ENCODE data around the gene ACP4.
A peak's percentile ranks its signal among the peaks of the same experiment; 100 is the strongest.

Gene ACP4

DNA sequence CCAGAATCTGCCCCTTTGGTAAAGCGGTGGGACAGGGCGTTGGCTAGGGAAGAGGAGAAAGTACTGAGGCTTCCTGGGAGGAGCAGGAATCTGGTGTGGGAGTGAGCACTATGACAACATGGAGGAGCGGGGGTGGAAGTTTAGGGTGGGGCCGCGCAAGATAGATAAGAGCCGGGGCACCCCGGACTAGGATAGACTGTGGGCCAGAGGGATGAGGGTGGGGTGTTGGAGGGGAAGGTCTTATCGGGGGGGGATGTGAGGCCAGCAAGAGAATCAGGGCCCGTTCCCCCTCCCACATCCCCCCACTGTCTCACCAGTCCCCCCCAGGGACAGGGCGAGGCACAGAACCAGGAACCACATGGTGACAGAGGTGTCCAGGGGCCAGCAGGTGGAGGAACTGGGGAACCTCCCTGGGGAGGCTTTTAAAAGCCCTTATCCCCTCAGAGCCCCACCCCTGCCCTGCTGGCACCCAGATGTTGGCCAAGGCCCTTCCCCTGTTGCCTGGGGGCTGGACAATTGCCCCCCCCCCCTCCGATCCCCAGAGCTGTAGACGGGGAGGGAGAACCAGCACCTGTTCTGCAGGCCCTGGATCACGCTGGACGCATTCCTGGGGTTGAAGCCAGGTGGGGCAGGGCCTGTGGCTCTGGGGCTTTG is 33.3 kb downstream of the ACP4 start, which contains the start of gene KLK1:
TSS of gene KLK1 (minus strand) at position 399 of the 654 bp plus-strand sequence. CDS start at position 360, 39 bp downstream.
- no peak for DNase-seq (ENCODE audit: low read depth)

DNA sequence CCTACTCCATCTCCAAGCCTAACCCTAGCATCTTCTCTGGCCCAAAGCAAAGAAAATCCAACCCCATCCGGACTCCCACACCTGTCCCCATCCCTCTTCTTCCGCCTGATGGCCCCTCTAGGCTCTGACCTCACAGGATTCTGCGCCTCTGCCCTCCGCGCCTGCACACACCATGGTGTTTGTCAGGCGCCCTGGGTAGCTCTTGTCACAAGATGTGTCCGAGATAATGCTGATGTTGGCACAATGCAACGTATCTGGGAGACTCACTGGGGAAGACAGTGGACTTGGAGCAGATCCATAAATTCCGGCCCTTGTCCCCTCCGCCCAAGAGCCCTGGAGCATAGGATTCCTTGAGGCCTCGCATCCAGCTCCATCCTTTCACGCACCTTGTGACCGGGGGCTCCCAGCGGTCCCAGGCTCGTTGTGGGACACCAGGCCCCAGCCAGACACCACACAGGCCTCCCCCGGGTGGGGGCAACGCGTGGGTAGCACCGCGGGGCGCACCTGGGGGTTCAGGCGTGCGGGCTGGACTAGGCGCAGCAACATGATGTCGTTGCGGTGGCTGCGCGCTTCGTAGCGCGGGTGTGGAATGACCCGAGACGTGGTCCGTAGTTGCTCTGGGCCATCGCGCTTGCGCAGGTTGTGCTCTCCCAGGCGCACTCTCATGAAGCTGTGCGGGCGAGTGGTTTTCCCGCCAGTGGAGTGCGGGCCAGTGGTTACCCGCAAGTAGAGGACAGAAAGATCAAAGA is 36.5 kb downstream of the ACP4 start:
- no peak for DNase-seq (ENCODE audit: low read depth)

DNA sequence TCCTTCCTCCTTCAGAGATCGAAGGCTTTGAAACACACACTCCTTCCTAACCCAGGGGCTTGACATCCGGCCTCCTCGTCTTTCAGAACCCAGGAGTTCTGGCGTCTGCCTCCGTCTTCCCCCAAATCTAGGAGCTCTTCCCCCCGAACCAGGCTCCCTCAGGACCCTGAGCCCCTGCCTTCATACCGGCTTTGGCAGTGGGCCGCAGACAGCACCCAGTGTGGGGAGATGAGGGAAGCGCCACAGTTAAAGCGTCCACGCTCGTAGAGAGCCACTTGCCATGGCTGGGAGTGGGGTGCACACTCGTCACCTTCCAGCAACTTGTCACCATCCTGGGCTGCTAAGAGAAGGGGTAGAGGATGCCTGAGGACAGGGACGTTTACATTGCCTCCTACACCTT is 37.3 kb downstream of the ACP4 start:
- no peak for DNase-seq (ENCODE audit: low read depth)

DNA sequence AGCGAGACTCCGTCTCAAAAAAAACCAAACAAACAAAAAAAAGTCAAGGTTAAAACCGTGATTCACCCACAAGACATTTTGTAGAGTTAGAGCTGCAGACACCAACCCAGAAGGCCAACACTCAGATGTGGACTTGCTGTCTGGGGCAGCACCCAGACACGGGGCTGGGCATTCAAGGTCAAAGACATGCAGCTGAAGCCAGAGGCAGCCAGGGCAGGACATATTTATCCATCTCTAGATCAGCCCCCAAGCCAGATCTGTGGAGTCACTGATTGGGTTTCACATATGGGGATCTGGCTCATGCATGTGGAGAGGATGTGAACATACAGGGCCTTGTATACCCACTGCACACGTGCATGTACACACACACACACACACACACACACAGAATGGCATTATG is 39.6 kb downstream of the ACP4 start:
- DNase-seq (ENCODE audit: low read depth): no peak

DNA sequence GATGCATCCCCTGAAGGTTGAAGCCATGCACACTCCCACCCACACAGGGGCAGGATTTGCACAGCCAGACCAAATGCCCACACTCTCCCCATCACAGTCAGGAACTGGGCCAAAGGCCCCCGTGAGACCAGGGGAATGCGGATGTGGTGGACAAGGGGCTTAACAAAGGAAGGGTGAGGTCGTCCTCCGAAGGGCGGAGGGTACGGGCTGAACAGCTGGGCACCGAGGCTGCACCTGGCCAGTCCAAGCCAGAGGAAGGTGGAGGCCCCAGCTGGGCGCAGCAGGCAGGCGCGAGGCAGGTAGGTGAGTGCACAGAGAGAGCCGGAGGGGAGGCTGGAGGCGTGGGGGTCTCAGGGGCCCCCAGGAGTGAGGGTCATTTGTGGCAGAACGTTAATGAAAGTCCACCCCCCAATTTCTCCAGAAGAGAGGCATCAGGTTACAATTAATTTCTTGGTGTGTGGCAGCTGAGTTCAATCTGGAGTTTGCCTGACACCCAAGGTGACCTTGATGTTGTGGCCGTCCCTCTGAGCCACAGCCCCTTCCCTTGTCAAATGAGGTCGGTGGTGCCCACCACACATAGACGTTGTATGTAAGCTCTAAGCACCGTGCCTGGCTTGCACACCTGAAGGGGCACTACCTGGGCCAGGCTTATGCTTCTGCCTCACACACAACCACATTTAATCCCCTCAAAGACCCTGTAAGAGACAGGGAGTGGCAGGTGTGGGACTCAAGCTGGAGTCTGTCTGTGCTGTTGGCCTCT is 40.2 kb downstream of the ACP4 start:
- no peak for DNase-seq (ENCODE audit: low read depth)

DNA sequence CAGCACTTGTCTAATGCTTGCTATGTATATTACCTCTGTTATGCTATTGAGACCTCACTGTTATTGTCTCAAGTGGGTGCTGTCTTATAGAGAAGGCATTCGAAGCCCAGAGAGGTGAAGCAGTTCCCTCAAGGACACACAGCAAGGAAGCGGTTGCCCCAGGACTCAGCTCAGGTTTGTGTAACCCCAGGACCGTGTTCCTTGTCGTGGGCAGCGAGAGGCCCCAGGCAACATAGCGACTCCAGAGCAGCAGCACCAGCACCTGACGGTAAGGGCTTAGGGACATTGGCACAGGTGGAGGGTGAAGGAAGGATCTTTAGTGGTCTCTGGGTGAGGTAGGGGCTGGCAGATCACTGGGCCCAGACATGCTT is 40.8 kb downstream of the ACP4 start:
- no peak for DNase-seq (ENCODE audit: low read depth)

DNA sequence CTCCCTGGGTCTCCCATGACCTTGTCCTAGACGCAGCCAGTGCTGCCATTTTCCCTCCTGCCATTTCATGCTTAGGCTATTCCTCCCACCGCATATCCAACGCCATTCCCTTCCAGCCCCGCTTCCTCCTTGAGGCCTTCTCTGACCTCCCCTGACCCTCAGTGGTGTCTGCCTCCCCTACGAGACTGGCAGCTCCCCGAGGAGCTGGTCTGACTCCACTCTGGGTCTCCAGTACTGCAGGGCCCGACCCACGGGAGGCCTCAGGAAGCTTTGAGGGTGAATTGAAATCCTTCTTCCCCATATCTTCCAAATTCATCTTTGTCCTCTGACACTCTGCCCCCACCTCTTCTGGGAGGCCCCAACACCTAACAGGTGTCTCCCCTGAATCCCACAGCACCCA is 42.5 kb downstream of the ACP4 start:
- no peak for DNase-seq (ENCODE audit: low read depth)

DNA sequence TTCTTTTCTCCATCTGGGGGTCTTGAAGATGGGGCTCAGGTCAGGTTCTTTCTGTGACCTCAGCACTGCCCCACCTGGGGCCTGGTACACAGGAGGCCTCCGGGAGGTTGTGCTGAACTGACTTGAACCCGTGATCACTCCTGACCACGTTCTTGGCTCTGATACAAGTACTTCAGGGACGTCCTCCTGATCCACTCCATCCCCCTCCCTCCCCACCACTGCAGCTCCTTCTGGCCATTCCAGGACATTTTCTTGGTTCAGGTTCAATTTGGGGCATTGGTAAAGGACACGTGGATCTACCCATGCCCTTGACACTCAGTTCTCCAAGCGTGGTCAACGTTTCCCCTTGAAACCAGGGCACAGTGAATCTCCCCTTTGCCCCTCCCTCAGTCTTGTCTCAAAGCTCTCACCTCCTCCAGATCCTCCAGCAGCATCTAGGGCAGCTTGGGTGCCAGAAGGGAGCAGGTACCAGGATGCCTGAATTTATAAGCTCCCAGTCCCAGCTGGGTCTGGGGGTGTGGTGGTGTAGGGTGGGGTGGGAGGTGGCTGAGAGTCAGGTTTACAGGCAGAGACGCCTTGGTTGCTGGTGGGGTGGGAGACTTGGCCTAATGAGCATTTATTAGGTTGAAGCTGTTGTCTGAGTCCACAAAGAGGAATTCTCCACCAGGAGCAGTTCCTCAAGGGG is 43.0 kb downstream of the ACP4 start, which contains the start of gene KLK15:
TSS of gene KLK15 (minus strand) at position 458 of the 685 bp plus-strand sequence. CDS start 2,082 bp downstream, outside the sequence.
- no peak for DNase-seq (ENCODE audit: low read depth)

DNA sequence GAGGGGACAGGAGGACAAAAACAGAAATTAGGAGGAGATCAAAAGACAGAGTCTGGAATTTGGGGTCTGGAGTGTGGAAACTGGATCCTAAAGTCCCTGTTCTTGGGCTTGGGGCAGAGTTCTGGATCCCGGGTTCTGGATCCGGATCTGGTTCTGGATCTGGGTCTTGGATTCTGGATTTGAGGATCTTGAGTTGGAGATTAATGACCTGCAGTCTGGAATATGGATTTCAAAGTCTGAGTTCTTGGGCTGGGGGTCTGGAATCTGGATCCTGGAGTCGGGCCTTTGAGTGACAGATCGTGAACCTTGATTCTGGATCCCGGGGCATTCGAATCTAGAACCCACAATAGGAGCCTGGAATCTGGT is 43.6 kb downstream of the ACP4 start:
- no peak for DNase-seq (ENCODE audit: low read depth)

DNA sequence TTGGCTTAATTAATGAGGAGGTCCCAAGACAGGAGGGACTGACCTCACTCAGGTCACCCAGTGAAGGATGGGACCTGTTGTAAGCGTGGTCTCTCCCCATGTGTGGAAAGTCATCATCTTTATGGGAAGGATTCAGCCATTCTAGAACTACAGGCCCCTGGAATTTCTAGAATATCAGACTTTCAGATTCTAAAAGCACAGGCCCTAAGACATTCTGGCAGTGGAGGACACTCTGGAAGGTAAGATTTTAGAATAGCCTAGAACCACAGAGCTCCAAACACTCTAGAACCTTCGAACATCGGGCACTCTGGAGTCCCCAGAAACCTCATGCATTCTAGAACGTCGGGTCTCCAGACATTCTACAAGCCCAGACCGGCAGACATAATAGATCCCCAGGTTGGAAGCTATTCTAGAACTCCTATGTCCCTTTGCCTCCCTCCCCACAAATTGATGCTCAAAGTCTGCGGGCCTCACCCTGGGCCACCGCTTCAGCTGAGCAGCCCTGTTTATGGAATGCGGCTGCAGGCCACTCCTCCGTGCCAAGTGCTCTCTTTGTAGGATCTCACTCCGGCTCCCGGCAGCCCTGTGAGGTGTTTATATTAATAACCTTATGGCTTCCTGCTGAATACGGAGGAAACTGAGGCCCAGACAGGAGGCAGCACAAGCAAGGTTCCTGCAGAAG is 45.0 kb downstream of the ACP4 start:
- DNase-seq (ENCODE audit: low read depth): no peak

DNA sequence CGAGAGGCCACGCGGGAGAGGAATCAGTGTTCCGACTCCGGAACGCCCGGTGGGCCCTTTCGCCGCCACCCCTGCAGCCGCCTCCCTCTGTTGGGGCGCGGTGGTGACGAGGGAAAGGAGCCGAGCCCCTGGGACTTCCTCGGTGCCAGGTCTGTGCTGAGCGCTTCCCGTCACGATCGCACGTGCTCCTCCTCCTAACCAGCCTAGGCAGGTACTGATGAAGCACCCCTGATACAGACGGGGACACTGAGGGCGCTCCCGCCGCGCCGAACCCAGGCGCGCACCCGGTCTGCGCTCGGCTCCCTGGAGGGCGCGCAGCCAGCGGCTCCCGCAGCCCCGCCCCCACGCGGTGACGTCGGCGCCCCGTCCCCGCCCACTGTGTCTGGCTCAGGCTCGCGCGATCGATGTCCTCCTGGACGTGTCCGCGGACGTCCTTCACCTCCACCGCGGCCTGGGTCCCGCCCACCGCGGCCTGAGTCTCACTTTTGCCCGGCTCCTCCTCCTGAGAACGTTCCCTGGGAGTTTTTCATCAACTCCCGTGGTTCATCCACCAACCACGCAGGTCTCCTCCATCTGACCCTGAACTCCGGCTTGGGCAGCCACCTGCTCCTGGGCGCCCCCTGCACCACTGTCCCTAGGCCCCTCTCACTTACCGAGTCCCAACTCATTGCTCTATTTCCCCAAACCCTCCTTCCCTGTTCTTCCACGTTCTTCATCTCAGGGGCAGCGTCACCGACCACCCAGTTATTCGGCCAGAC is 45.7 kb downstream of the ACP4 start:
- DNase-seq (ENCODE audit: low read depth): peak; percentile 30

DNA sequence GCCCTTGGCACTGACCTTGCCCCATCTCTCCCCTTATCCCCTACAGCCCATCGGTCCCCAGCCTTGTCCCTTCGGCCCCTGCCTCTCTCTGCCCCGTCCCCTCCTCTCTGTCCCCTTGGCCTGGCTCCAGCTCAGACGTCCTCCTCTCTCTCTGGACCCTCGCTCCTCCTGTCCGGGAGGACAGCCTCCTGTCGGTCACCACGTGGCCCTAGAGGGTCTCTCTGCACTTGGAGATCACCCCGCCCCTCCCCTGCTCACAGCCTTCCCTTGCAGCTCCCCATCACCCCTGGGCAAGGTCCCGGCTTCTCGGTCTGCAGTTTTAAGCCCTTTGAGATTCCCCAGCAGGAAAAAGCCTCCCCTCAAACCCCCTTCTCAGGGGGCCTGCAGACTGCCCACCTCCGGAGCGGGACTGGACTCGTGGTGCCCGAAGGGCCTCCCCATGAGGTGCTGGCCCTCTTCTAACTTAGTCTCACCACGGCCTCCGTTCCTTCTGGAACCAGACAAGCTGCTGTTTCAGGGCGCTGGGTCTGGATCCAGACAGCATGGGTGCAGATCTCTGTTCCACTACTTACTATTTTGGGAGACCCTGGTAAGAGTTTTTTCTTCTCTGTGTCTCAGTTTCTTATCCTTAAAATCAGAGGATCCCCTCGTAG is 46.5 kb downstream of the ACP4 start:
- no peak for DNase-seq (ENCODE audit: low read depth)

DNA sequence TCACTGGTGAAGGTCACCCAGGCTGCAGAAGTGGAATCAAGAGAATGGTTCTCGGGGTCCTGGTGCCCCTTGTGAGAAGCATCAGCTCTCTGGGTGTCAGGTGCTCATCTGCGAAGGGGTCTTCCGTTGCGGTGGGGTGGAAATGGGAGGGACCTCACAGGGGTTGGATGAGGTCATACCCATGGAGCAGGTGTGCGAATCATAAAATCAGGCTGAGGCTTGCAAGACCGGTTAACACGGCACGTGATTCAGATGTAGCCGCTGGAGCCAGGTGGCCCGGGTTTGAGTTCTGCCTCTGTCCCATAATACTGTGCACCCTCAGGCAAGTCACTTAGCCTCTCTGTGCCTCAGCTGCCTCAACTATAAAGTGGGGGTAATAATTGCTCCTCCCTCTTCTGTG is 47.1 kb downstream of the ACP4 start:
- DNase-seq (ENCODE audit: low read depth): no peak

DNA sequence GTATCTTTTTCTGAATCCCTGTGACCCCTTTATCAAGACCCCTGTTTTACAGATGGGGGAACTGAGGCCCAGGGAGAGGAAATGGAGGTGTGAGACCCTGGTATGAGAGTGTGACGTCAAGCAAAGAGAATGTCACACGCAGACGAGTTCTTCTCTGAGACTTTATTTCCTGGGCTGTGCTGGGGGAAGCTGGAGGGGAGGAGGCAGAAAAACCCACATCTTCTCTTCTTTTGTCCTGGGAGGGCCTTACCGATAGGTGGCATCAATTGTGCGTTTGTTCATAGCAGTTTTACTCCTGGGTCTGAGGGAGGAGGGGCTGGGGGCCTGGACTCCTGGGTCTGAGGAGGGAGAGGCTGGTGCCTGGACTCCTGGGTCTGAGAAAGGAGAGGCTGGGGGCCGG is 48.0 kb downstream of the ACP4 start:
- no peak for DNase-seq (ENCODE audit: low read depth)

DNA sequence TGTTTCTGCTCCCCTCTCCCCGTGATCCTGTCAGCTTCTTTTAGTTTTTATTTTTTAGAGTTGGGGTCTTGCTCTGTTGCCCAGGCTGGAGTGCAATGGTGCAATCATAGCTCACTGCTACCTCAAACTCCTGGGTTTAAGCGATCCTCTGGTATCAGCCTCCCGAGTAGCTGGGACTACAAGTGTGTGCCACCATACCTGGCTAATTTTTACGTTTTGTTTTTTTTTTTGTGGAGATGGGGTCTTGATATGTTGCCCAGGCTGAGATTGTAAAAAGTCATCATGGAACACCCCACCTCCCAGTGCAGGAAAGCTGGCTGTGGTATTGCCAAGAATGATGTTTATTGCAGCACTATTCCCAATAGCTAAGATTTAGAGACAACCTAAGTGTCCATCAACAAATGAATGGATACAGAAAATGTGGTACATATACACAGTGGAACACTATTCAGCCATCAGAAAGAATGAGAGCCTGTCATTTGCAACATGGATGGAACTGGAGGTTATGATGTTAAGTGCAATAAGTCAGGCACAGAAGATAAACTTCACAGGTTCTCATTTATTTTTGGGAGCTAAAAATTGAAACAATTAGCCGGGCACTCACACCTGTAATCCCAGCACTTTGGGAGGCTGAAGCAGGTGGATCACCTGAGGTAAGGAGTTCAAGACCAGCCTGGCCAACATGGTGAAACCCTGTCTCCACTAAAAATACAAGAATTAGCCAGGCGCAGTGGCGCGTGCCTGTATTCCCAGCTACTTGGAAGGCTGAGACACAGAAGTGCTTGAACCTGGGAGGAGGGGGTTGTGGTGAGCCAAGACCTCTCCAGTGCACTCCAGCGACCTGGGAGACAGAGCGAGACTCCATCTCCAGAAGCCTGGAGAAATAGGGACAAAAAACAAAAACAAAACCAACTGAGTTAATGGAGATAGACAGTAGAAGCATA is 49.8 kb downstream of the ACP4 start:
- no peak for DNase-seq (ENCODE audit: low read depth)

DNA sequence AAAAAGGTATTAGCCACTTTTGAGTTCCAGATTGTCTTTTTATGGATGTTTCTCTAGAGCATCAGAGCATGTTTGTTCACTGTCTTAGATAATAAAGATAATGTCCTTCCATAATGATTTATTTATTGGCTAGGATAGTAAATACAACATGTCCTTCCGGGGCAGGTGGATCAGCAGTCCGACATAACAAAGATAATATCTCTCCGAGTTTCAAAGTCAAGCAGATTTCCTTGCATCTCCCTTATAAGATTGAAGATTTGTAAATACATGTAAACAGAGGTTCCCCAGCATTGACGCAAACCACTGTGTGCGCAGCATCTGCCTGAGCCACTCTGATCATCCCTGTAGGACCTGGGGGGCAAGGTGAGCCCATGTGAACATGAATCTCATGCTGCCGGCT is 51.9 kb downstream of the ACP4 start:
- DNase-seq (ENCODE audit: low read depth): no peak

DNA sequence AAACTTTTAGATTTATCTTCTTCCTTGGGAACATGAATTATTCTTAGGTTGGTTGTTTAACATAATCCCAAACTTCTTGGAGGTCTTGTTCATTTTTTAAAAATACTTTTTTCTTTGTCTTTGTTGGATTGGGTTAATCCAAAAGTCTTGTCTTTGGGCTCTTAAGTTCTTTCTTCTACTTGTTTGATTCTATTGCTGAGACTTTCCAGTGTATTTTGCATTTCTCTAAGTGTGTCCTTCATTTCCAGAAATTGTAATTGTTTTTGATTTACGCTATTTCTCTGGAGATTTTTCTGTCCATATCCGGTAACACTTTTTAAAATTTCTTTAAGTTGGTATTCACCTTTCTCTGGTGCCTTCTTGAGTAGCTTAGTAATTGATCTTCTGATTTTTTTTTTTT is 53.0 kb downstream of the ACP4 start:
- DNase-seq (ENCODE audit: low read depth): no peak

DNA sequence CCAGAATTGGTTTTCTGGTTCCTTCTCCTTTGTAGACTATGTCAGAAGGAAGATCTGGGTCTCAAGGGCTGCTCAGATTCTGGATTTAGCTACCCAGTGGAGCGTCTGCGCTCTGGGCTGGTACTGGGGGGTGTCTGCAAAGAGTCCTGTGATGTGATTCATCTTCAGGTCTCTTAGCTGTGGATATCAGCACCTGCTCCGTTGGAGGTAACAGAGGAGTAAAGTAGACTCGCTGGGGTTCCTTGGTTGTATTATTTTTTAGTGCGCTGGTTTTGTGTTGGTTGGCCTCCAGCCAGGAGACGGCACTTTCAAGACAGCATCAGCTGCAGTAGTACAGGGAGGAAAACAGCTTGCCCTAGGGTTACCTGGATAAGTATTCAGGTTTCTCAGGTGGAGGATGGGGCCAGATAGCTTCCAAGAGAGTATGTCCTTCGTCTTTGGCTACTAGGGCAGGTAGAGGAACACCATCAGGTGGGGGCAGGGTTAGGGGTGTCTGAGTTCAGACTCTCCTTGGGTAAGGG is 53.5 kb downstream of the ACP4 start:
- no peak for DNase-seq (ENCODE audit: low read depth)

DNA sequence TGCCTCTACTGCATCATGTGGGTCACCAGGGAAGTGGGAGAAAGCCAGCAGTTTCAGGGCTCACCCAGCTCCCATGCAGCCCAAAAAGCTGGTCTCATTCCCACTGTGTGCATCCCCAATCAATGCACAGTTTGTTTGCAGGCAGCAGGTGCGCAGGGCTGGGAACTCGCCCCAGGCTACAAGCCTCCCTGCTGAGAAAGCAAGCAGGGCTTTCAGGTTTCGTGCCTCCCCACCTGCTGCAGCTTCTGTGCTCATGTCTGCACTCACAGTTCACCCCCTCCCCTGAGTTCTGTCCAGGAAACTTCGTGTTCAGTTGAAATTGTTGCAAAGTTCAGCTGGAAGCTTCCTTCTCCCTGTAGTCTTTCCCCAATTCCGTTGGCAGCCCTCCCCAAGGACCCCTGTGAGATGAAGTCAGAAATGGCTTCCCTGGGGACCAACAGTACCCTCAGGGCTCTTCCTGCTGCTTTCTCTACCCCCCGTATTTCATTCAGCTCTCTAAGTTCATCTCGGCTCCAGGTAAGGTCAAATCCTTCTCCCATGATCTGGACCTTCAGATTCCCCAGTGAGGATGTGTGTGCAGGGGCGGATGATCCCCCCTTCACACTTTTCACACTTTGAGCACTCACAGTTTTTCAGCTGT is 54.2 kb downstream of the ACP4 start:
- no peak for DNase-seq (ENCODE audit: low read depth)
